MM.1S (cell line): ENCODE results near the gene SORCS2.

ENCODE experiments used
- DNase-seq: peaks from one replicate; pipeline ENCODE4 v3.0.0-alpha.2; 2015
- H2AFZ ChIP-seq: fragments of 300-600 bp; sonication (generic); 2 replicates; pipeline ENCODE4 v1.6.0; 2016; ENCODE audit warnings: antibody characterized with exemption, low read length
- H3F3A ChIP-seq: fragments of 300-600 bp; sonication (generic); 2 replicates; pipeline ENCODE4 v1.6.1; 2016; ENCODE audit warnings: mild to moderate bottlenecking, antibody characterized with exemption, low read length, moderate library complexity, mixed read lengths; ENCODE audit not compliant: insufficient read depth
- H3K27ac ChIP-seq: fragments of 300-600 bp; sonication (generic); 2 replicates; pipeline ENCODE4 v1.5.1; 2016; ENCODE audit warnings: mild to moderate bottlenecking, low read length
- H3K27me3 ChIP-seq: fragments of 300-600 bp; sonication (generic); replicated peaks from 2 replicates; pipeline ENCODE4 v1.6.0; 2016; ENCODE audit warnings: low read length; ENCODE audit not compliant: insufficient read depth
- H3K36me3 ChIP-seq: fragments of 300-600 bp; sonication (generic); replicated peaks from 2 replicates; pipeline ENCODE4 v1.6.1; 2016; ENCODE audit warnings: mild to moderate bottlenecking, low read length, mixed read lengths; ENCODE audit not compliant: insufficient read depth
- H3K4me1 ChIP-seq: fragments of 300-600 bp; sonication (generic); 2 replicates; pipeline ENCODE4 v1.6.1; 2016; ENCODE audit warnings: low read length, mixed read lengths
- H3K4me2 ChIP-seq: fragments of 300-600 bp; sonication (generic); 2 replicates; pipeline ENCODE4 v1.6.0; 2016; ENCODE audit warnings: low read depth, low read length
- H3K4me3 ChIP-seq: fragments of 300-600 bp; sonication (generic); 2 replicates; pipeline ENCODE4 v1.5.1; 2016; ENCODE audit warnings: low read length, mixed read lengths
- H3K79me2 ChIP-seq: fragments of 300-600 bp; sonication (generic); 2 replicates; pipeline ENCODE4 v1.6.1; 2016; ENCODE audit warnings: mixed run types, low read length, mixed read lengths
- H3K9ac ChIP-seq: fragments of 300-600 bp; sonication (generic); 2 replicates; pipeline ENCODE4 v1.6.1; 2016; ENCODE audit warnings: low read length, mixed read lengths
- H3K9me2 ChIP-seq: fragments of 300-600 bp; sonication (generic); replicated peaks from 2 replicates; pipeline ENCODE4 v1.6.1; 2016; ENCODE audit warnings: mild to moderate bottlenecking, low read length, mixed read lengths; ENCODE audit not compliant: insufficient read depth
- H3K9me3 ChIP-seq: fragments of 300-600 bp; sonication (generic); replicated peaks from 2 replicates; pipeline ENCODE4 v1.6.1; 2016; ENCODE audit warnings: mild to moderate bottlenecking, low read length, mixed read lengths; ENCODE audit not compliant: insufficient read depth
- H4K20me1 ChIP-seq: fragments of 300-600 bp; sonication (generic); 2 replicates; pipeline ENCODE4 v1.6.1; 2016; ENCODE audit warnings: mild to moderate bottlenecking, low read length, moderate library complexity, mixed read lengths; ENCODE audit not compliant: insufficient read depth
- CTCF ChIP-seq: fragments of 300-600 bp; sonication (generic); IDR thresholded peaks from 2 replicates; pipeline ENCODE4 v1.5.1; 2016; ENCODE audit warnings: antibody characterized with exemption, low read length, mixed read lengths
- EZH2 ChIP-seq: fragments of 300-600 bp; sonication (generic); optimal IDR thresholded peaks from 2 replicates; pipeline ENCODE3; 2017; ENCODE audit warnings: low read depth, mild to moderate bottlenecking, antibody characterized with exemption, low read length, mixed read lengths
- EZH2phosphoT487 ChIP-seq: fragments of 300-600 bp; sonication (generic); IDR thresholded peaks from 2 replicates; pipeline ENCODE4 v1.6.1; 2018; ENCODE audit warnings: antibody characterized with exemption, low read length

SORCS2 gene

DNA sequence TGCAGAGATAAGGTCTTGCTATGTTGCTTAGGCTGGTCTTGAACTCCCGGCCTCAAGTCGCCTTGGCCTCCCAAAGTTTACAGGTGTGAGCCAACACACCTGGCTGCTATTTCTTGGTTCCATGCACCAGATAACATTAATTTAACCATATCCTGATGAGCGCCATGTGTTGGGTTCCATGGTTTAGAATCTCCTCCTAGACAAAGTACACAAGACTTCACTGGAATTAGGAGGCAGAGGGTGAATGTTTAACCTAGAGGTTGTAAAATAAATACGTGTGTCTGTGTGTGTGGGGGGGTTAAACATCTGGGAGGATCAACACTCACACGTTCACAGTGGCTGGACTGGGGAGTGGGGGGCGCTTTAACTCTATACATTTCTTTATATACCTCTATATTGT is 32.4 kb upstream of the SORCS2 start:
- no peaks in the 10 kb centered on the region for H3K9me3 ChIP-seq
- H3F3A ChIP-seq = no peaks in the 10 kb centered on the region
- no peak overlapping the region for H3K27ac ChIP-seq
- TF ChIP-seq EZH2 (no peak), CTCF (no peak), EZH2phosphoT487 (no peak)
- no peaks in the 10 kb centered on the region for H4K20me1 ChIP-seq
- H3K36me3 ChIP-seq = no peaks in the 10 kb centered on the region
- H3K4me3 ChIP-seq = no peak overlapping the region
- H3K4me1 ChIP-seq = no peaks in the 10 kb centered on the region
- H3K4me2 ChIP-seq = no peak overlapping the region
- peaks cover 98% of the 10 kb centered on the region for H3K27me3 ChIP-seq
- H3K9ac ChIP-seq = no peak overlapping the region
- no peak overlapping the region for H2AFZ ChIP-seq
- no peaks in the 10 kb centered on the region for H3K79me2 ChIP-seq
- DNase-seq = no peak
- H3K9me2 ChIP-seq = no peaks in the 10 kb centered on the region

DNA sequence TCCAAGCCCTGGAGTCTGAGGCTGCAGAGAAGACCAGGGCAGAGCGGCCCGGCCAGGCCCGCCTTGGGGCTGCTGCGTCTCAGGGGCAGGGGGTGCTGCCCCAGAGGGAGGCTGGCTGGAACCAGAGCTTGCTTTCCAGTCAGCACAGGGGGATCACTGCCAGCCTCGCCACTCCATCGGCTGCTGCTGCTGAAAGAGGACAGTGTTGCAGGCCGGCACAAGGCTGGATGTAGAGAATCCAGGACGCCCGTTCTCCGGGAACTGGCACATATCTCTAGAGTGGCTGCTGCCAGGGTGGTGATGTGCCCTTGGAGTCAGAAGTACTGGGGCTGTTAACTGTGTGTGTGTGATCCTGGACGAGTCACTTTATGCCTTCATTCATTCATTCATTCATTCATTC is 31.9 kb upstream of the SORCS2 start:
- Histone ChIP-seq H2AFZ (no peak overlapping the region), H3K27me3 (peaks cover 96% of the 10 kb centered on the region), H3K4me1 (no peaks in the 10 kb centered on the region), H3K9me3 (no peaks in the 10 kb centered on the region), H3F3A (no peaks in the 10 kb centered on the region), H3K9me2 (no peaks in the 10 kb centered on the region), H3K4me2 (no peak overlapping the region), H3K79me2 (no peaks in the 10 kb centered on the region), H4K20me1 (no peaks in the 10 kb centered on the region), H3K27ac (no peak overlapping the region), H3K4me3 (no peak overlapping the region), H3K36me3 (no peaks in the 10 kb centered on the region), H3K9ac (no peak overlapping the region)
- no peak for DNase-seq
- TF ChIP-seq EZH2phosphoT487 = no peak
- TF ChIP-seq CTCF = no peak
- TF ChIP-seq EZH2 = no peak

GRCh38 chr4:7160951-7161440 is 31.3 kb upstream of the SORCS2 start:
- no peak for DNase-seq
- Histone ChIP-seq H3K4me2 (no peak overlapping the region), H3K9me2 (no peaks in the 10 kb centered on the region), H3K9me3 (no peaks in the 10 kb centered on the region), H3K4me3 (no peak overlapping the region), H3K27me3 (peaks cover 96% of the 10 kb centered on the region), H3K27ac (no peak overlapping the region), H4K20me1 (no peaks in the 10 kb centered on the region), H3K79me2 (no peaks in the 10 kb centered on the region), H3K4me1 (no peaks in the 10 kb centered on the region), H3K36me3 (no peaks in the 10 kb centered on the region), H2AFZ (no peak overlapping the region), H3K9ac (no peak overlapping the region), H3F3A (no peaks in the 10 kb centered on the region)
- no peak for TF ChIP-seq EZH2
- TF ChIP-seq CTCF = no peak
- no peak for TF ChIP-seq EZH2phosphoT487
